Endothelial cell of umbilical vein (primary cell): Measurements from ENCODE around the gene FOXK1.

Experiments
- EZH2 ChIP-seq: IDR thresholded peaks from 2 replicates; pipeline ENCODE4 v1.6.1; 2012; ENCODE audit warnings: borderline replicate concordance, low read depth, mild to moderate bottlenecking, moderate library complexity, low read length, inconsistent platforms; ENCODE audit not compliant: severe bottlenecking
- FOS ChIP-seq: IDR thresholded peaks from 2 replicates; pipeline ENCODE4 v1.6.1; 2011; ENCODE audit warnings: mild to moderate bottlenecking, low read length, moderate library complexity, borderline replicate concordance; ENCODE audit not compliant: insufficient read depth
- POLR2A ChIP-seq: IDR thresholded peaks from 2 replicates; pipeline ENCODE4 v1.6.1; 2012; ENCODE audit warnings: low read depth, mild to moderate bottlenecking, control low read depth, low read length
- POLR2AphosphoS5 ChIP-seq: IDR thresholded peaks from 2 replicates; pipeline ENCODE4 v1.6.1; 2012; ENCODE audit warnings: low read depth, mild to moderate bottlenecking, control low read depth, low read length, moderate library complexity; ENCODE audit not compliant: insufficient read depth
- TF ChIP-seq, protein P1 (sequence below), 2 donors: IDR thresholded peaks; 1 replicate in 1 of 2; 2 replicates in 1 of 2; pipeline ENCODE4 v1.5.1; 2011; ENCODE audit warnings: low read length in 2 of 2, mild to moderate bottlenecking in 2 of 2, moderate library complexity in 2 of 2, control low read depth in 1 of 2, inconsistent platforms in 1 of 2, low read depth in 1 of 2; ENCODE audit not compliant: insufficient read depth in 1 of 2; ENCODE audit errors: extremely low read depth in 1 of 2

DNA sequence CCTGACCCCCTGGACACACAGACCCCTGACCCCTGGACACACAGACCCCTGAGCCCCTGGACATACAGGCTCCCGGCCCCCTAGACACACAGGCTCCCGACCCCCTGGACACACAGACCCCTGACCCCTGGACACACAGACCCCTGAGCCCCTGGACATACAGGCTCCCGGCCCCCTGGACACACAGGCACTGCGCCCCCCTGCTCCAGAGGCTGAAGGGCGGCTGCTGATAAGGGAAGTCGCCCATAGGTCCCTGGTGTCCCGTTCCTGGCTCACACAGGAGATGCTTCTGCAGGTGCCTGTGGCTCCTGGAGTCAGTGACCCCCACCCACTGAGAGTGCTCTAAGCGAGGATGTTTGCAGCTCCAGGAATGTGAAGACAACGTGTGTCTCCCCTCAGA is 89.6 kb downstream of the FOXK1 start:
- TF ChIP-seq EZH2 (no peak), POLR2A (no peak), POLR2AphosphoS5 (no peak), FOS (no peak)
- TF ChIP-seq, protein P1, sequence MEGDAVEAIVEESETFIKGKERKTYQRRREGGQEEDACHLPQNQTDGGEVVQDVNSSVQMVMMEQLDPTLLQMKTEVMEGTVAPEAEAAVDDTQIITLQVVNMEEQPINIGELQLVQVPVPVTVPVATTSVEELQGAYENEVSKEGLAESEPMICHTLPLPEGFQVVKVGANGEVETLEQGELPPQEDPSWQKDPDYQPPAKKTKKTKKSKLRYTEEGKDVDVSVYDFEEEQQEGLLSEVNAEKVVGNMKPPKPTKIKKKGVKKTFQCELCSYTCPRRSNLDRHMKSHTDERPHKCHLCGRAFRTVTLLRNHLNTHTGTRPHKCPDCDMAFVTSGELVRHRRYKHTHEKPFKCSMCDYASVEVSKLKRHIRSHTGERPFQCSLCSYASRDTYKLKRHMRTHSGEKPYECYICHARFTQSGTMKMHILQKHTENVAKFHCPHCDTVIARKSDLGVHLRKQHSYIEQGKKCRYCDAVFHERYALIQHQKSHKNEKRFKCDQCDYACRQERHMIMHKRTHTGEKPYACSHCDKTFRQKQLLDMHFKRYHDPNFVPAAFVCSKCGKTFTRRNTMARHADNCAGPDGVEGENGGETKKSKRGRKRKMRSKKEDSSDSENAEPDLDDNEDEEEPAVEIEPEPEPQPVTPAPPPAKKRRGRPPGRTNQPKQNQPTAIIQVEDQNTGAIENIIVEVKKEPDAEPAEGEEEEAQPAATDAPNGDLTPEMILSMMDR (IDR thresholded peaks at IDR 0.05; ENCODE audit: extremely low read depth in 1 of 2, insufficient read depth in 1 of 2, low read depth in 1 of 2, low read length in 2 of 2), result no peak
